HG02588 (cell line): ENCODE data around the gene SERGEF.
"Not testable (repeated sequence)": the region's sequence is repeated elsewhere in the genome, so short reads cannot be mapped to it uniquely, and the experiment has no call there.

ENCODE experiments used
- ATAC-seq: cut with Tn5 transposase; IDR thresholded peaks from one replicate; pipeline ENCODE4 v1.9.1; 2021; ENCODE audit warnings: mild to moderate bottlenecking, moderate library complexity; ENCODE audit not compliant: unreplicated experiment

The SERGEF gene

DNA sequence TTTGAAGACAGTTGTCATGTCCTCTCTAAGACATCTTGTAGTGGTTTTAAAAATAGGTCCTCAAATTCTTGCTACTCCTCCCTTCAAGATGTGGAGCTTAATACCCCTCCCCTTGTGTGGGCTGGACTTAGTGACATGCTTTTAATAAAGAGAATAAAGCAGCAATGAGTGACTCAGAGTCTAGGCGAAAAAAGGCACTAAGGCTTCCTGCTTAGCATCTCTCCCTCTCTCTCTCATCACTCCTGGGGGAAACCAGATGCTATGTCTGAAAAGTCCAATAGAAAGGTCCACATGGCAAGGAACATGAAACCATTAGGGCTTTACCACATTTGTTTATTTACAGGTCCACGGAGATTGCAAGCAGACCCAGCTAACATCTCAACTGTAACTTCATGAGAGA lies 11.7 kb downstream of the SERGEF start:
- ATAC-seq, result no peak

GRCh38 chr11:18000760-18001159 lies 12.1 kb downstream of the SERGEF start:
- ATAC-seq, result peak; percentile 75

DNA sequence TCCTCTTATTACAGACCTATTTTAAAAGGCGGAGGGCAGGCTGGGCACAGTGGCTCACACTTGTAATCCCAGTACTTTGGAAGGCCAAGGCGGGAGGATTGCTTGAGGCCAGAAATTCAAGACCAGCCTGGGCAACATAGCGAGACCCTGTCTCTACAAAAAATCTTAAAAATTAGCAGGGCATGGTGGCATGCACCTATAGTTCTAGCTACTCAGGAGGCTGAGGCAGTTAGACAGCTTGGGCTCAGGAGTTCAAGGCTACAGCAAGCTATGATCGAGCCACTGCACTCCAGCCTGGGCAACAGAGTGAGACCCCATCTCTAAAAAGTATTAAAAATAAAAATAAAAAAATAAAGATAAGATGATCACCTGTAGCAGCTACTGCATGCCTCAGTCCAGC lies 12.7 kb downstream of the SERGEF start:
- not testable (repeated sequence) for ATAC-seq

DNA sequence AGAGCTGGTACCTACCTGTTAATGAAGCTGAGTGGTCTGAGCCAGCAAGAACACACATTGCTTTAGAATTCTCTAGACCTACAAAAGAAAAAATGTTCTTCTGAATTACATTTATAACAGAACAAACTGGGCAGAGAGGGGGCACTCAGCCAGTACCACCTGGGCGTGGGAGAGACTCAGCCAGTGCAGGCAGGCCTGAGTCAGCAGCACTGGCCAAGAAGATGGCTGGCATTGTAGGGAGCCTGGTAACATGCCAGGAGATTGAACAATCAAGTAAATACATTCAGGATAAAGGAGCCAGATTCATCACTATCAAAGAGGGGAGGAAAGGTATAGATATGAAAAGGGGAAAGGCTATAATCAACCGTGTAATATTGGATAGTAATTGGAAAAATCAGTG lies 19.9 kb downstream of the SERGEF start:
- ATAC-seq, result no peak

DNA sequence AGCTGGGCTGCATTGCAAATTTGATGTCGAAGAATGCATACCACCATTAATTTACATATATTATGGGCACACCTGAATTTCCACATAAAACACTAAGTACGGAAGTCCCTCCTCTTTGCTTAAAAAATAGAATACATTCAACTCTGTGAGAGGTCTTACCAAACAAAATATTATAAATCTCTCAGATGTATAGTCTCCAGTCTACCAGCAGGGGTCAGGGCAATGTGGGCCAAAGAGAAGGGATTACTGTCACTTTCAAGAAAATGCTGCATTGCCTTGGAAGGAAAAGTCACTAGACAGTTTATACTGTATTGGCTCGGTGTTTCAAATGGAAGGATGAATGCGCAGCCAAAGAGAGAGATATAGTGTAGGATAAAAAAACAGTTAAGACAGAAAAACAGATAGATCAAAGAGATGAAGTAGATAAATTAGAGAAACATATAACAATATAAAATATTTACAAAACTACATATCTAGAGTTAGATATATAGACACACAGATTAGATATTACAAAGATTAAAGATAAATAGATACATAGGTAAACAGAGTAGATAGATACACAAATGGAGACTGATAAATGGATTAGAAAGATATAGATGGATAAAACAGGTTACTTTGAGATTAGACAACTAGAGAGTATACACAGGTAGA lies 20.9 kb downstream of the SERGEF start:
- ATAC-seq, result peak; percentile 76

DNA sequence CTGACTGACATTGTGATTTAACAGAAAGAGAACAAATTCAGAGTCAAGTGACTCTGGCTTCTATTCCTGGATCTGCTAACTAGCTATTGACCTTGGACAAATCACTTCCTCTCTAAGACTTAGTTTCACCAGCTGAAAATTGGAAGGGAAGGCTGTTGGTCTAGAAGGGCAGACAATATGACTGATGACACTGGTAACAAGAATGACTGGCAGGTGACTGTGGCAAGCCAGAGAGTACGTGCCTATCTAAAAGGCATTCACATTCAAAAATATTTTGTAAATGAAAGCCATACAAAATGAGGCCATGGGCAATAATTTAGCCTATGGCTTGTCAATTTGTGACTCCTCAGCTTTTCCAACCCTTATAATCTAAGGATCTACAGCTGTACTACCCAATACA lies 23.5 kb downstream of the SERGEF start:
- ATAC-seq, result no peak

- no peak for ATAC-seq
Observed at GRCh38 chr11:17988465-17988864, 24.4 kb downstream of the SERGEF start.

DNA sequence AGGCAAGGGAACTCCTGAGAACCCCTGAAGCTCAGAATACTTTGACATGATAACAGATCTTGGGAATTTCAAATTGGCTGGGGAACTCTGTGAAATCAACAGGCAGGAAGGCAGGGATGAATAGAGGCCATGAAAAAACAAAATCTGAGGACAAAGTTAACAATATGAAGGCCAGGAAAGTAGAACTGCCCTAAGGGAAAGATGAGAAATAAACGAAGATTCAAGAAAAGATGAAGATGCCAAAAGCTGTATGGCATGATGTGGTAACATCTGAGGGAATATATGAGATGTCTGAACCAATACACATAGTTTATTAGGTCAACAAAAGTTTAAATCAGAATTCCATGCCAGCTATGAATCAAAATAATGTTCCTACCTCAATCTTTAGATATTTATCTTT lies 25.0 kb downstream of the SERGEF start:
- ATAC-seq, result no peak

- ATAC-seq, result no peak
Observed at GRCh38 chr11:17986711-17987220, 26.1 kb downstream of the SERGEF start.

- no peak for ATAC-seq
Observed at GRCh38 chr11:17986007-17986710, 26.7 kb downstream of the SERGEF start.

DNA sequence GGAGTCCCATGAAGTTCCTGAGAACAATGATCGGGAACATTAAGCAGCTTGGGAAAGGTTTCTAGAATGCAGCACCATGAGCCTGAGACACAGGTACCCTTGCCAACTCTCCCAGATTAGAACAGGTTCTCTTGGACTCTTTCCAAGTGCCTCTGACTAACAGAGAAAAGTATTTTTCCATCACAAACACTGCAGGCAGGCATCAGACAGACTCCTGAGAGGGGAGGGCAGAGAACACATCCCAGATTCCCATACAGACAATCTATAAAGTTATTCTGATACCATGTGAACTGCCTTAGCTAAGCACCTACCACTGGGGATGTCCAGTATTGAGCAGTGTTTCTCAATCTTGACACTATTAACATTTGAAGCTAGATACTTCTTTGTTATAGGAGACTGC lies 27.3 kb downstream of the SERGEF start:
- no peak for ATAC-seq

DNA sequence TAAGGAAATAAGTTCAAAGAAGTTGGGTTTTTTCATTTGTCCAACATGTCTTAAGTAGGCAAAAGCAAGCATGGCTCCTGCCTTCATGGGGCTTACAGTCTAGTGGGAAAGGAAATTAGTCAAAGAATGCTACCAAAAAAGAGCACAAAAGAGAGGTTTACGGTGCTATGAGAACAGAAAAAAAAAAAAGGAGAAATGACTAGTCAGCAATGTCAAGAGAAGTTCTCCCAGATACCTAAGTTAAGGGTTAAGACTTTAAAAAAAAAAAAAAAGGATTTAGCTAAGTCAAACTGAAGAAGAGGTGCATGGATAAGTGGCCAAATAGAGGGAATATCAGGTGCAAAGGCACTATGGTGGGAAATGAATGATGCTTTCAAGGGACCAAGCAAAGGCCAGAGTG lies 29.3 kb downstream of the SERGEF start:
- ATAC-seq, result no peak

DNA sequence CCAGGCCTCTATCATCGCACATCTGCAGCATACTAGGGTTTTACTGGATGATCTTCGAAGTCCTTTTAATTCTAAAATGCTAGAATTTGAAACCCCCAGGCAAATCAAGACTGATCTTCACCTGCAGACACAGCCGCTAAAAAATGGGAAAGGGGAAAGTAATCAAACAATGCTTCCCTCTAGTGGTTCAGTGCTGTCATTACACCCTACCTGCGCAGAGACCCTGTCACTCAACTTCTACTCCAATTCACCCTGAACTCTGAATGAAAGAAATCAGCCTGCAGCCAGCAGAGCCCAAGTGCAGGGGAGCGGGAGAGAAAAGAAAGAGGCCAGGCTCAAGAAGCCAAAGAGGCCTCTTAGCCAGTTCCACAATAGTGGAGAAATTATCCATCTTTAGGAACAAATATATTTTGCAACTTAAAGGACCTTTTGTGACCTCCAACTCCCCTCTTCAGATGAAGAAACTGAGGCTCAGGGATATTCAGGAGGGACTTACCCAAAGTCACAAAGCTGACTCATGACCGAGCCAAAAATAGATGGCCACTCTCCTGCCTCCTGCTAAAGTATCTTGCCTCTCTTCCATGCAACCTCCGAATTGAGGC lies 33.0 kb downstream of the SERGEF start:
- no peak for ATAC-seq

- no peak for ATAC-seq
Observed at GRCh38 chr11:17978553-17979287, 34.1 kb downstream of the SERGEF start.

DNA sequence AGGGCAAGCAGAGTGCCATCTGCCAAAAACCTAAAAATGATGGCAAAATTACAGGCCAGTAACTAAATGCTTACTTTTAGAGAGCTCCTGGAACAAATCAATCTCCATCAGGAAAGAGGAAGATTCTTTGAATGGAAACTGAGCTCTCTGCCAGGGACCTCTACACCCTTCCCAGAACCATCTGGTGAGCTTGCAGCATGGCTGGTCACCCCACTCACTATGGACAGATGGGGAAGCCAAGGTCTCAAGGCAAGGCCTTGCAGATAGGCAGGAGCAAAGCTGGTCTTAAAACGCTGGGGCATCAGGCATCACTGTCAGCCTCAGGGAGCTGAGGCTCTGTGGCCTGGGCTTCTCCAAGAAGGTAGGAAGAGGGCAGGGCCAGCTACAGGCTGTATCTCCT lies 36.2 kb downstream of the SERGEF start:
- ATAC-seq, result no peak

- ATAC-seq, result no peak
Observed at GRCh38 chr11:17974246-17974645, 38.6 kb downstream of the SERGEF start.

GRCh38 chr11:17972987-17973386 lies 39.9 kb downstream of the SERGEF start:
- ATAC-seq, result no peak

DNA sequence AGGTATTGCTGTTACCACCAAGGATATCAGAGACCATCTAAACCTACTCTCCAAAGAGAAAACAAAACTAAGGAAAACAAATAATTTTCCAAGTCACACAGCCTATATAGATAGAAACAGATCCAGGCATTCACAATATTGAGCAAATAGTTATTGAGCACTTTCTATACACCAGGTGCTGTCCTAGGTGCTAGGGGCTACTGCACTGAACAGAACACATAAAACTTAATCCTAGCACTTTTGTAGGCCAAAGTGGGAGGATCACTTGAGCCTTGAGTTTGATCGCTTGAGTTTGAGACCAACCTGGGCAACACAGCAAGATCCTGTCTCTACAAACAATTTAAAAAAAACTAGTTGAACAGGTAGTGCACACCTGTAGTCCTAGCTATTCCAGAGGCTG lies 44.6 kb downstream of the SERGEF start:
- ATAC-seq, result no peak

DNA sequence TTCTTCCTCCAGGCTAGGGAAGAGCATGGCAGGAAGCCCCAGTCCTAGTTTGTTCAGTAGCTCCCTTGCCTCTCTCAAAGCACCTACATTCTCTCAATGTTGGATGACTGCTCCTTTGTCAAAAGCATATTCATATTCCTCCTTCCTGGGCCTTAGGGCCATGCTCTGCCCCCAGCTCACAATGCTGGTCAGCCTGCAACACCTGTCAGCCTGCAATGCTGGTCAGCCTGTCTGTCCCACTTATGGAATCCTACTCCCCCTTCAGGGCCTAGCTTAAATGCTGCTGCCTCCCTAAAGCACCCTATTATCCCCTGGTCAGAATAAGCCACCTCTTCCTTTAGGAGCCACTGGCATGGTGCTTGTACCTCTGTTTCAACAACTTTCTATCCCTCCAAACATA lies 45.2 kb downstream of the SERGEF start:
- no peak for ATAC-seq

DNA sequence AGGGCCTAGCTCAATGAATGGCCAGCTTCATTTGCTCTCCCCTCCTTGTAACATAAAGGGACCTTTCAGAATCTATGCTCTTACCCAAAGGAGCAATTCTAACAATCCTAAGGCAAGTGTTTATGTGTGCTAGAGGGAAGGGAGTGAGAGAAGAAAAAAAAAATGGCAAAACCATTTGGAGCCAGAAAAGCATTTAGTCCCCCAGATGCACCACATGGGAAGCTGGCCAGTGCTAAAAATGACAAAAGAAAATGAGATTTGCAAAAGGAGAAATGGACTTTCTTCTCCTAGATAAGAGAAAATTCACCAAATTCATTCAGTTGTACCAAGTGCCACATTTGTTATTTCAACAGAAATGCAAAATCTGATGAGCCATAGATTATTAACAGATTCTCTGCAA lies 52.8 kb downstream of the SERGEF start:
- ATAC-seq, result no peak

DNA sequence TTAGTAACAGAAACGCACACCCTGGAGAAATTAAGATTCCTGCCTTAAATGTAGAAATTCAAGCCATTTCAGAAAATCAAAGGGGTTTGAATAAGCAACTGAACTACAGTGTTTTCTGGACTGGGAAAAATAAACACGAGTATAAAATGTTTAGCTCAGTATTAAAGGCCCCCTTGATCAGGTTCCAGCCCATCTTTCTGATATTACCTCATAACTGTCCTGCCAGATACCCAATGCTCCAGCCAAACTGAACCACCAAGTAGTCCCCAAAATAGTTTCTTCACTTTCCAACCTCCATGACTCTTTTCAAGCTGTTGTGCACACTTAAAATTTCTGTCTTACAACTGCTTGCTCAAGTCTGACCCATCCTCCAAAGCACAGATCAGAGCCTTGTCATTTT lies 54.4 kb downstream of the SERGEF start:
- ATAC-seq, result no peak
